ENCODE measurements around the gene DPY19L1.

DNA sequence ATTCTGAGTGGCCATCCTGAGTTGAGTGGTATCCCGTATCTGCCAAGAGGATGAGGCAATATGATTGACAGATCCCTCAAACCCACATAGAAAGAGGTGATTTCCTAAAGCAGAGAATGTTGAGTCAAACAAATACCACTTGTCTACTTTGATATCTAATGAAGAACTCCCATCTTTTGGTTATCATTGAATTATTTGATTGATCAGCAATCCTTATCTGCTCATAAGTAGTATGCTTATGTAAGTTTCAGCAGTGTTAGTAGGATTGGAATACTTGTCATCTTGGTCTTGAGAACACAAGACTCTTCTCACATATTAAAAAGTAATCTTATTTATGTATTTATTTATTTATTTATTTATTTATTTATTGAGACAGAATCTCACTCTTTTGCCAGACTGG is 147.3 kb downstream of the DPY19L1 start:
- TF ChIP-seq CTCF (IDR thresholded peaks at IDR 0.05): no peak
- TF ChIP-seq POLR2A (IDR thresholded peaks at IDR 0.05): no peak
